ENCODE data around the gene TIMP3.

Gene TIMP3

DNA sequence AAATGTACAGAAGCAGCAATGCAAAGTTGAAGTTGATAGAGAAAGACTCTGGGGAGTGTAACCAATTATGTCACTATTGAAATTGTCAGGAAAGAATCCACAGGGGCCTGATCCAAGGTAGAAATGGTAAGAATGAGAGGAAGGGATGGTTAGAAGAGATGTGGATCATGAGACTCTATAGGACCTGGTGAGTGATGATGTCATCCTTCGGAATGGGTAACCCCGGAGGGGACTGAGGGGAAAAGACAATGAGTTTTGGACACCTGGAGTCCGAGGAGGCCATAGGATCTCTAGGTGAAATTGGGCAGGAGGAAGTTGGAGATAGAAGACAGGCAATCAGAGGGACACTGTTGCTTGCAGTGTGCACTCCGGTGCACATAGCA, 6.3 kb upstream of the TIMP3 start:
- TF ChIP-seq, protein P1, sequence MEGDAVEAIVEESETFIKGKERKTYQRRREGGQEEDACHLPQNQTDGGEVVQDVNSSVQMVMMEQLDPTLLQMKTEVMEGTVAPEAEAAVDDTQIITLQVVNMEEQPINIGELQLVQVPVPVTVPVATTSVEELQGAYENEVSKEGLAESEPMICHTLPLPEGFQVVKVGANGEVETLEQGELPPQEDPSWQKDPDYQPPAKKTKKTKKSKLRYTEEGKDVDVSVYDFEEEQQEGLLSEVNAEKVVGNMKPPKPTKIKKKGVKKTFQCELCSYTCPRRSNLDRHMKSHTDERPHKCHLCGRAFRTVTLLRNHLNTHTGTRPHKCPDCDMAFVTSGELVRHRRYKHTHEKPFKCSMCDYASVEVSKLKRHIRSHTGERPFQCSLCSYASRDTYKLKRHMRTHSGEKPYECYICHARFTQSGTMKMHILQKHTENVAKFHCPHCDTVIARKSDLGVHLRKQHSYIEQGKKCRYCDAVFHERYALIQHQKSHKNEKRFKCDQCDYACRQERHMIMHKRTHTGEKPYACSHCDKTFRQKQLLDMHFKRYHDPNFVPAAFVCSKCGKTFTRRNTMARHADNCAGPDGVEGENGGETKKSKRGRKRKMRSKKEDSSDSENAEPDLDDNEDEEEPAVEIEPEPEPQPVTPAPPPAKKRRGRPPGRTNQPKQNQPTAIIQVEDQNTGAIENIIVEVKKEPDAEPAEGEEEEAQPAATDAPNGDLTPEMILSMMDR (IDR thresholded peaks at IDR 0.05; ENCODE audit: low read depth, low read length) = no peak
- DNase-seq (ENCODE audit: extremely low read depth, low read depth) = no peak

DNA sequence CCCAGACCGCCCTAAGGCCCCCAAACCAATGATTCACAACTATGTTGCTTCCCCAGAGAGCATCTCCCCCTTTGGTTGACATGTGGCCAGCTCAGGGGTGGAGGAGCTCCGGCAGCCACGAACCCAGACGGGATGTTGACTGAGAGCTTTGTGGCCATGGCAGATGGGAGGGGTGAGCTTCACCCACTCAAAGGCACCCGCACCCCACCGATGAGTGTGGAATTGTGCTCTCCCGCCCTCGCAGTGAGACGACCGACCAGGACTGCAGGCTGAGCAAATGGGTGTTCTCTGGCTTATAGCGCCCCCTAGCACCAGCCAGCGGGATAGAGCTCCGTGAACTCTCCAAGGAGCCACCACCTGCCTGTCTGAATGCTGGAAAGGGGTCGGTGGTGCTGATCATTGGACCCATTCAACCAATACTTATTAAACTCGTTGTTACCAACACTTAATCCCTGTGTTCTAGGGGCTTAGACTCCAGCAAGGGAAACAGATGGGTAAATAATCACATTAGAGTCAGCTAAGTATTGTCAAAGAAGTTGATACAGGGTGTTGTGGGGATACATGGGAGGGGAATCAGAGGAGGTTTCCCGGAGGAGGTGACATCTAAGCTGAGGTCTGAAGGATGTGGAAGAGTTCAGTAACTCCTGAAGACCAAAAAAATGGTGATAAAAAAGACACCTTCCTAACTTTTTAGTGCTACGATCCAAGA, 4.5 kb upstream of the TIMP3 start:
- TF ChIP-seq, protein P1 (IDR thresholded peaks at IDR 0.05; ENCODE audit: low read depth, low read length) = peak; percentile 94
- peak; percentile 58 for DNase-seq (ENCODE audit: extremely low read depth, low read depth)

DNA sequence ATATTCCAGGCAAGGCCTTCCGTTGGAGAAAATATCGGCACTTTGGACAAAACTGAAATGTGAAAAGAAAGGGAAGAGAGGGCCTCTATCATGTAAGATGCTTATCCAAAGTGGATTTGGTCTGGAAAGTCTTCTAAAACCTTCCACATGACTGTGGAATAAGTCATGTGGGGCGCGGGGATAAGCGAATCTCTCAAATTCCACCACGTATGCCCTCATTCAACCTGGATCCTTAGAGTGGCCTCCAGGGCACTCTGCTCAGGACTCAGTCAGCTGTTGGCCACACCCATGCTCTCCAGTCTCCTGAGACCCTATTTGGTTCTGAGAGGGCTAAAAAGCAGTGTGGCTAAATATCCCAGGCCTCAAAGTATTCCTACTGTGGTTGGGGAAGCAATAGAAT, 2.0 kb upstream of the TIMP3 start:
- TF ChIP-seq, protein P1 (IDR thresholded peaks at IDR 0.05; ENCODE audit: low read depth, low read length) = no peak
- DNase-seq (ENCODE audit: extremely low read depth, low read depth) = no peak

DNA sequence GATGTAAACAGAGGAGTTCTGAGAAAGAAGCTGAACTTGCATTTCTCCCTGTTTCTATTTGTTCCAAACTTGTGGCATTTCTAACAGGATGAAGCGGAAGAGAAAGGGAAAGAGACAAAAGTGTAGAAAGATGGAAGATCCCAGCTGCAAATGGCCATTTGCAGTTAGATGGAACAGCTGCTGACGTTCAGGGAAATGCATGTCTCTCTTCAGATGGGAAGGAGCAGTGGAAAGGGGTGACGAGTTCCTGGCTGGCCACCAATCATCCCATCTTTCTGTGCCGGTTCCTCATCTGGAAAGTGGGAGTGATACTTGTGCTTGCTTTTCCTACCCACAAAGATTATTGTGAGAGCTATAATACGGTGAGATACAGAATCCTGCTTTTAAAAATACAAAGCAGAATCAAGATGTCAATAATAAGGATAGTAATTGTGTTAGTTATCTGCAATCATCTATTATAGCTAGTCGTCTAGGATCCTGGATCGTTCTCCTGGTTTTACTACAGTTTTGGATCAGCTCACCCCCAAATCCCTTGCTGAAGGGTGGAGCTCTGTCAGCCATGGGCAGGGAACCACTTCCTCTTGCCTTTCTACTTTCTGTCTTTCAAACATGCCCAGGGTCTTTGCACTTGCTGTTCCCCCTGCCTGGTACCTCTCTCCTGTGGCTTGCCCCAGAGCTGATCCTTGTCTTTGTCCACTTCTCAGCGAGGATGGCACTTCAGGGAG, 1.2 kb upstream of the TIMP3 start:
- DNase-seq (ENCODE audit: extremely low read depth, low read depth) = no peak
- TF ChIP-seq, protein P1 (IDR thresholded peaks at IDR 0.05; ENCODE audit: low read depth, low read length) = no peak

DNA sequence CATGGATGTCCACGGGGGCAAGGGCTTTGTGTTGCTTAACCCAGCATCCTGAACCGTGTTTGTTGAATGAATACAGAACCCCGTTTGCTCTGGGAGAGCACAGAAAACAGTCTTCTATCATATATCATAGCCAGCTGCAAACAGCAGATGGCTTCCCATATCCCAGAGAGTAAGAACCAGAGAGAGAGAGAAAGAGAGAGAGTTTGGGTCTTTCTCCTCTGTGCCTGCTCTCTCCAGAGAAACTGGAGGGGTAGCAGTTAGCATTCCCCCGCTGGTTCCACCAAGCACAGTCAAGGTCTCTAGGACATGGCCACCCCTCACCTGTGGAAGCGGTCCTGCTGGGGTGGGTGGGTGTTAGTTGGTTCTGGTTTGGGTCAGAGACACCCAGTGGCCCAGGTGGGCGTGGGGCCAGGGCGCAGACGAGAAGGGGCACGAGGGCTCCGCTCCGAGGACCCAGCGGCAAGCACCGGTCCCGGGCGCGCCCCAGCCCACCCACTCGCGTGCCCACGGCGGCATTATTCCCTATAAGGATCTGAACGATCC, 440 bp upstream of the TIMP3 start:
- no peak for DNase-seq (ENCODE audit: extremely low read depth, low read depth)
- TF ChIP-seq, protein P1 (IDR thresholded peaks at IDR 0.05; ENCODE audit: low read depth, low read length) = no peak; the same call in 1 of the 2 replicates

DNA sequence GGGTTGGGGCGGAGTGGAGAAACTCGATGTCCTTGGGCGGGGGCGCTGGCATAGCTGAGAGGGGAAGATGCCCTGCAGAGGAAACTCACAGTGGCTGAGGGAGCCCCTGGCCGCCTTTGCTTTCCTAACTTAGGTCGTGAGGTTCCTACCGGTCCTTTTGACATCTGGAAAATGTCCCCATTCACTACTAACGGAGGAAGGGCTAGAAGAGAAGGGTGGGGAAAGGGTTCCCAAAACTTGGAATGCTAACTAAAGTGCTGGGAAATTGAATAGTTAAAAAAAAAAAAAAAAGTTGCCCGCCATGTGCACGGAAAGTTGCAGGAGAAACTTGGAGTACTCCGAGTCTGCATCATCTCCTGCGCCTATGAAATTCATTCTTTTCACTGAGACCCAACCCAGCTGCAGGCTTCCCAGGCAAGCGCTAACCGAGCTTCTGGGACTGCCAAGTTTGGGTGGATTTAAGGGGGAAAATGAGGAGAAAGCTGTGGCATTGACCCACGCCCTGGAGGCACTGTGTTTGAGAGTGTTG, 796 bp downstream of the TIMP3 start:
- no peak for DNase-seq (ENCODE audit: extremely low read depth, low read depth)
- TF ChIP-seq, protein P1 (IDR thresholded peaks at IDR 0.05; ENCODE audit: low read depth, low read length) = no peak
